ENCODE results near the gene RAPGEF1. TPM values are rescaled to one million over a fixed set of nuclear protein-coding genes. Genes with fewer than 3 reads are reported as not detected.

Gene RAPGEF1
- total and polyA plus RNA-seq, 10 donors: 16.9 to 137 (median 104) TPM

DNA sequence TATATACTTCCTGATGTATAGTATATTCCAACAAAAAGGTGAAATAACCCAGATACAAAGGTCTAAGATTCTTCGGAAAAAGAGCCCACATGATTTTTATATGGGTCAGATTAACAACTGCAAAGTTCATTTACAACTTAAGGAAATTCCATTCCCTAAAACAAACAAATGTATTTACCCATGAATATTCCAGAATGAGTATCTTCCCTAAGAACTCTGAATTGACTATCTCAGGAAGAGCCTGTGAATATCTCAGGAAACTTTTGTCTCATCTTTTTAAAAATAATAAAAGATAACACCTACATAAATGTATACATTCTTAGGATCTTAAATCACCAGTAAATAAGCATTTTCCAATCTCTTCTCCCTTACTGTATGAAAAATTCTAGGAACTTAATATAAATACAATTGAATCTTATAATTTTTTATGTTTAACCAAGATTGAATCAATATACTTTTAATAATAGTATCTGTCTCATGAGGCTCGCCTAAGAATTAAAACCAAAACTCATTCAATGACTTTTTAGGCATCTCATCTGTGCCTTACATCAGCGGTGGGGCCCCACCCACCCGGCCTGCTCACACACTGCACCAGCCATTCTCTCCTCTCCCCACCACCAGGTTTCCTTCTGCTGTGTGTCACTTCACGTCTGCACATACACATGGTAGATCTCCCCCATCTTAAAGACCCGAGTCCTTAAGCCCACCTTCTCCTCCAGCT lies 78.1 kb downstream of the RAPGEF1 start:
- no peak for TF ChIP-seq POLR2A (IDR thresholded peaks at IDR 0.05)
- no peak for TF ChIP-seq CTCF (IDR thresholded peaks at IDR 0.05 in 8 of 11, conservative IDR thresholded peaks at IDR 0.05 in 3 of 11)
- no peak for TF ChIP-seq POLR2AphosphoS5 (IDR thresholded peaks at IDR 0.05)
- no peak for DNase-seq
- Histone ChIP-seq H3K27ac (peak overlapping the region in 3 of 8 donors; percentile 15 to 53 (median 29)), H3K4me3 (no peak overlapping the region), H3K27me3 (replicated peaks in 1 of 7) (no peaks in the 10 kb centered on the region), H3K36me3 (peaks cover 0 to 6% (median 0%) of the 10 kb centered on the region in 6 donors), H3K9me3 (no peaks in the 10 kb centered on the region), H3K4me1 (peaks cover 26 to 100% (median 60%) of the 10 kb centered on the region in 6 donors)
- 63 to 78% (median 69%) methylated on average over 6 of the region's 6 CpGs for WGBS, 5 donors
- intact Hi-C loops (cut with DNase I; ENCODE audit: low total_unique reads): no loop called here

DNA sequence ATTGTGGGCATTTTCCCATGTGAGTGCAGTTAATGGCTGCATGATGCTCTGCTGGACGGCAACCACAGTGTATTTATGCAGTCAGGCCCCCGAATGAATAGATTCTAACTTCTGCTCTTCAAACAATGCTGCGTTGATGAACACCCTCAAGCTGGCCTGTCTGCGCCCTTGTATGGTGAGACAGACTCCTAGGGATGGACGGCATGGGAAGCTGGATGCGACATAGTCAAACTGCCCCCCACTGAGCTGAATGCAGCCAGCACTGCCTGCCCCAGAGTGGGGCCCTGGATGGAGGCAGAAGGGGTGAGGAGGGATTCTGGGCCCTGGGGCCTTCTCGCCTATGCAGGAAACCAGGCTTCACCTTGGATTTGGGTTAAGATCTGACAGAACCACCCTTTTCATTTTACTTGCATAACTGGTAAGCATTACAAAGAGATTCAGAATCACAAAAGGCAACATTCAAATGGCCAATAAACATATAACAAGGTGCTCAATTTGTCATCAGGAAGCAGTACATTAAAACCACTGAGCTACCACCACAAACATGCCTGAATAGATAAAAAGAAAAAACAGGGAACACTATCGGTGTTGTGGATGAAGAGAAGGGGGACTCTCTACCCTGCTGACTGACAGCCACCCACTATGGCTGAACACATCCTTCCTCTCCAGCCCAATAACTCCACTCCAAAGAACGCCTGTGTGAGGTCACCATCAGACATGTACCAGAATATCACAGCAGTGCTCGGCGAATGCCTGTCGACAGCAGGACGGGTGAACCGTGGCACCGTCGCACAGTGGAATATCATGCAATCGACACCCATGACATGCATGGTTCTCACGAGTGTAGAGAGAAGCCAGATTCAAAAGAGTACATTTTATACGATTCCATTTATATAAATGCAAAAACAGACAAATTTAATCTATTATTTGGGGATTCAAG lies 79.1 kb downstream of the RAPGEF1 start:
- Histone ChIP-seq H3K4me3 (no peak overlapping the region), H3K36me3 (peaks cover 0 to 6% (median 0%) of the 10 kb centered on the region in 6 donors), H3K27ac (peak overlapping the region in 1 of 8 donors; percentile 15), H3K4me1 (peaks cover 31 to 100% (median 60%) of the 10 kb centered on the region in 6 donors), H3K9me3 (no peaks in the 10 kb centered on the region), H3K27me3 (replicated peaks in 1 of 7) (no peaks in the 10 kb centered on the region)
- intact Hi-C loops (cut with DNase I; ENCODE audit: low total_unique reads): no loop called here
- no peak for TF ChIP-seq POLR2AphosphoS5 (IDR thresholded peaks at IDR 0.05)
- TF ChIP-seq POLR2A (IDR thresholded peaks at IDR 0.05): no peak
- TF ChIP-seq CTCF (IDR thresholded peaks at IDR 0.05 in 8 of 11, conservative IDR thresholded peaks at IDR 0.05 in 3 of 11): no peak
- no peak for DNase-seq
- 86 to 94% (median 90%) methylated on average over 17 to 19 of the region's 19 CpGs for WGBS, 5 donors

DNA sequence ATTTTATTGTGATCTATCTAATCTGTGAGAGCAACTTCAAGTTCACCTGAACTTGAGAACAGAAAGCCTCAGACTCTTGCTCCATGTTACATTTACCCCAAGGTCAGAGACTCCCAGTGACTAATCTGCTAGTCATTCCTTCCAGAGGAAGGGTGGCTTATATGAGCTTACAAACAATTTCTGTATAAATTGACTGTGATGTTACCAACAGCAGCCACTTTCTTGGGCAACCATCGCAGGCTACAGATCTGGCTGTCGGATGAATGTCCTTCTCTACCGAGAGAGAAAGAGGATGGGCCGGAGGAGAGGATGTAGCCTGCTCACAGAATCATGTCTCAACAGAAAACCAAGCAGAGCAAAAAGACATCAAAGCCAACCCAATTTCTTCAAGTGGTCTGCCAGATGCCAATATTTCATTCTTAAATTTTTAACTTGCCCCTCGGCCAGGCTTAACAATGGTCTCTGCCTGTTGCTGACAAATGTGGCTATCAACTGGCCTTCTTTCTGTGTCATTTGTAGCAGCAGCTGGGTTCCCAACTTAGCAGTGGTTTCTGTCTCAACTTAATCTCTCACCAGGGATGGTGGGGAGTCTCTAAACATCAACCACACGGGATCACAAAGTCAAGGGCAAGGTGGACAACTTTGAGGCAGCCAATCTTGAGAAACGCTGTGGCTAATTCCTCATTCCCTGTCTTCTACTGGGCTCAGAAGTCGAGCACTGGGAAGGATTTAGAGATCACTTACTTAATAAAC lies 81.3 kb downstream of the RAPGEF1 start:
- Histone ChIP-seq H3K27ac (peak overlapping the region in 5 of 8 donors; percentile 17 to 93 (median 87)), H3K4me1 (peaks cover 42 to 100% (median 78%) of the 10 kb centered on the region in 6 donors), H3K9me3 (no peaks in the 10 kb centered on the region), H3K27me3 (replicated peaks in 1 of 7) (no peaks in the 10 kb centered on the region), H3K36me3 (peaks cover 0 to 6% (median 0%) of the 10 kb centered on the region in 6 donors), H3K4me3 (no peak overlapping the region)
- intact Hi-C loops (cut with DNase I; ENCODE audit: low total_unique reads): no loop called here
- TF ChIP-seq CTCF (IDR thresholded peaks at IDR 0.05 in 8 of 11, conservative IDR thresholded peaks at IDR 0.05 in 3 of 11) (no peak), POLR2AphosphoS5 (IDR thresholded peaks at IDR 0.05) (no peak), POLR2A (IDR thresholded peaks at IDR 0.05) (no peak)
- 68 to 78% (median 75%) methylated on average over 8 of the region's 8 CpGs for WGBS, 5 donors
- no peak for DNase-seq

All from spleen (tissue), 11 donors.